ENCODE measurements around the gene SETD5.

SETD5 gene

DNA sequence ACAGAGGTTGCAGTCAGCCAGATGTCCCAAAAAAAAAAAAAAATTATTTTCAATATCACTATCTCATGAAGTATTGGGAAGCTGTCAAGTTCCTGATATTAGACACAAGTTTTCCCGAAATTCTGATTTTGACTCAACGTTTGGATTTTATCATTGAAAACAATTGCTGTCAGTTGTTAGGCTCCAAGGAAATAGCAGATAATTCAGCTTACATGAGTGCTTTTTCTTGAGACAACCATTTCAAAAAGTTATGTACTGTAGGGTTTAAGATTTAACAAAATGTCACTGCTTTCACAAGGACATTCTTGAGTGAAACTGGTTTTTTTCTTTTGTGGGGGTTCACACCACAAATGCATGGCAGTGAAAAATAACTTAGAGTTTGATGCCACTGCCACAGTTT is 9.3 kb upstream of the SETD5 start:
- no peak for DNase-seq

GRCh38 chr3:9388562-9389272 is 8.7 kb upstream of the SETD5 start:
- no peak for DNase-seq

DNA sequence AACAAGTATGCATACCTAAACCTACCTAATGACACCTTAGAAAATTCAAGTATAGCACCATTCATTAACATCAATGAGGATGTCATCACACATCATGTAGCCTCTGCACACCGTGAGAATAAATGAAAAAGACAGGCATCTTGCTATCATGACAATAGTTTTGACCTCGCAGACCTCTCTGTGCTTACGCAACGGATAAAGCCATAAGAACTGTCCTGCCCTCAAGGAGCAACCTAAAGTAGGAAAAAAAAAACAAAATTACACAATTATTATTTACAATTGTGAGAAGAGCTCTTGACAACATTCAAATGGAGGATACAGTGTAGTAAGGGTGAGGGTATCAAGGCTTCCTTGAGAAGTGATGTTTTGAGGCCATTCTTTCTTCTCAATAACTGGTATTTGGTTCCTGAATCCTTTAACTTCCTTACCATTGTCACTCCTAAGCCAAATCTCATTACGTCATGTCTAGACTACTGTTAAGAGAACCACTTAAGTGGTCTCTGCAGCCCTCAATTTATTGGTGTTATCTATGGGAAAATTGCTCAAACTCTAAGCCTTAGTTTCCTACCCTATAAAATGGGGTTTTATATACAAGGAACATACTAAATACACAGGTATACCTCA is 7.0 kb upstream of the SETD5 start:
- no peak for DNase-seq

GRCh38 chr3:9392041-9392440 is 5.4 kb upstream of the SETD5 start:
- no peak for DNase-seq

- no peak for DNase-seq
Observed at GRCh38 chr3:9395570-9396300, 1.7 kb upstream of the SETD5 start.

DNA sequence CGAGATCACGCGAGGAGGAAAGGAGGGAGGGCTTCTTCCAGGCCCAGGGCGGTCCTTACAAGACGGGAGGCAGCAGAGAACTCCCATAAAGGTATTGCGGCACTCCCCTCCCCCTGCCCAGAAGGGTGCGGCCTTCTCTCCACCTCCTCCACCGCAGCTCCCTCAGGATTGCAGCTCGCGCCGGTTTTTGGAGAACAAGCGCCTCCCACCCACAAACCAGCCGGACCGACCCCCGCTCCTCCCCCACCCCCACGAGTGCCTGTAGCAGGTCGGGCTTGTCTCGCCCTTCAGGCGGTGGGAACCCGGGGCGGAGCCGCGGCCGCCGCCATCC is 1.1 kb upstream of the SETD5 start:
- peak; percentile 89 for DNase-seq

DNA sequence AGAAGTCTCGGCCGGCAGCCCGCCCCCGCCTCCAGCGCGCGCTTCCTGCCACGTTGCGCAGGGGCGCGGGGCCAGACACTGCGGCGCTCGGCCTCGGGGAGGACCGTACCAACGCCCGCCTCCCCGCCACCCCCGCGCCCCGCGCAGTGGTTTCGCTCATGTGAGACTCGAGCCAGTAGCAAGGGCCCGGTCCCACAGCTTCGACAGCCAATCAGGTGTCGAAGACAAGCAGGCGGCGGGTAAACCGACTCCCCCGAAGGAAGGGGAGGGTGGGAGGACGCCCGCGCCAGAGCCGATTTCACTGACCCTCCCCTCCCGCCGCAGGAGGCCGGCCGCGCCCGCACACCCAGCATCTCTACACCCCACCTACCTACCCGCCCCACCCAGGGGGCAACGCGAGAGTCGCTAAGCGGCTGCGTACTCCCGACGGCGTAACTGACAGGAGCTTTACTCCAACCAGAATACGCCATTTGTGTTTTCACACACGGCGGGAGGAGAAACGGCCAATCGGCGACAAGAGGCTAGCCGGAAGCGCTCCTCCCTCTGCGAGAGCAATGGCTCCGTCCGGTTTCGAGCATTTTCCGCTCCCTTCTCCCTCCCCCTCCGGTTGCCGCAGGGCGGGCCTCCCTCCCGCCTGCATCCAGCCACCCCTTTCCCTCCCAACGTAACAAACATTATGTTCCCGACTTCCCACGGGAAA is 633 bp upstream of the SETD5 start:
- peak; percentile 98 for DNase-seq

DNA sequence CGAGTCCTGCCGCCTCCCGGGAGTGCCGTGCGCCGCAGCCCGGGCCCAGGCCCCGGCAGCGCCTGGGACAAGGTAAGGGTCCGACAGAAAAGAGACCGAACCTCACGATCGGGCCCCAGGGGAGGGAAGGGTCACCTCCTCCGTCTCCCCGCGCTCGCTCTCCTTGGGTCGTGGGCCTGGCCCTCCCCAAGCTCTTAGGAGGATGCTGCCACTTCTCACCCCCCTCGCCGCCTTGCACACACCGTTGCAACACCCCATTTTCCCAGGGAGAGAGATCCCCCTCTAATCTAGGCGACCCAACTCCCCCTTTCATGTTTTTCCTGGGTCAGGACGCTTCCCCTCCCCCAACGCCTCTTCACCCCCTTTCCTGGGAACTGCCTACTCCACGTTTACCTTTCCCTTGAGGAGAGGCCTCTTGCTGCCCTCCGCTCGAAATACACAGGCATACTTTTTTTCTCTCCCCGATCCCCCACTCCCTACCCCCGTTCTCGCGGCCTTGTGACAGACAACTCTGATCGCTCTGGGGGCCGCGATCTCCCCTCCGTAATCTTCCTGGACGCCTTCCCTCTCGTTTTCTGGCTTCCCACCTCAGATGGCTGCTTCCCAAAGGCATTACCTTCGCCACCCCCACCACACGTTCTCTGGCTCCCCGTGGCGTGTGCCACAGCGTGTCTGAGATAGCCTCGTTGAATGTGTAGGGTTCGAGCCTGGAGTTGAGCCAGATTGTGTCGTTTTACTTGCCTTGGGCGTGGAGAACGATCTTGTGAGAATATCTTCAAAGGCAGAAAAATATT is 688 bp downstream of the SETD5 start:
- peak; percentile 81 for DNase-seq

DNA sequence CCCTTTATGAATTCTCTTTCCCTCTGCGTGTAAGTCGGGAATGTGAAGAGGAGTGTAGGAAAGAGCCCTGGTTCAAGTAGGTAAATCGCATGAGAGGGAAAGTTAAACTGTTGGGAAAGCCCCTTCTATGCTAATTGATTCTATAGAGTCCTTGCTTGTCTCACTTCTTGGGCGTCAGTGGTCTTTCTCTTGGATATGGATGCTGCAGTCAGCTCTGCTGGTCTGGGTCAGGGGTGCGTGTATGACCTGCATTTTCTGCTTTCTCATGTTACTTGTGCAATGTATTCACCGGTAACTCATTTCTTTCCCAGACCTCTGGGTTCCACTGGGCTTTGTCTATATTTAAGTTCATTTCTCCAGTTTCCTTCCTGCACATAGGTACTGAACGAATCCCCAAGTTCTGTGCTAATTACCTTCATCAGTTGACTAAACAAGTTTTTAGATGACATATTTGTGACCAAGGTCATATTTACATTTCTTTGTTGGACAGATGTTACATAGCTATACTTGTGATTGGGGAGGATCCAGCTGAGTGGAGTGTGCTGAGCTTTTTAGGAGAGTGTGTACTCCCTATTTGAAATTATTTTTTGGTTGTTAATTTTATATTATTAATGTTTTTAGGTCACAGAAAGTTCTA is 1.4 kb downstream of the SETD5 start:
- DNase-seq = peak; percentile 81

DNA sequence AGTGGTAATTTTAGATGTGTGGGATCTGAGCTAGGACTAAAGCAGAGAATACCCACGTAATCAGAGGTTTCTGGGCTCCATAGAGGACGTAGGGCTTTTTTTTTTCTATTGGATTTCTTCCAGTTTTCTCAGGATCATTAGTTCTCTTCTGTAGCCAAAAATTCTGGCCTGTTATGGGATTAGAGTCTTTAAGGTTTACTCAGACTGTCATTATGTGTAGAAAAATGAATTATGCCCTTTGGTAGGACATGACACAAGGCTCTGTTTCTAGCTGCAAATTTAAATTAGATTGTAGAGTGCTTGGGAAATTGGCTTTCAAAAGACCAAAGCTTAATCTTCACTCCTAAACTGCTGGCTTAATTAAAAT is 1.9 kb downstream of the SETD5 start:
- DNase-seq = peak; percentile 69

GRCh38 chr3:9399746-9400145 is 2.3 kb downstream of the SETD5 start:
- DNase-seq = peak; percentile 93

GRCh38 chr3:9400616-9401015 is 3.2 kb downstream of the SETD5 start:
- DNase-seq = no peak

DNA sequence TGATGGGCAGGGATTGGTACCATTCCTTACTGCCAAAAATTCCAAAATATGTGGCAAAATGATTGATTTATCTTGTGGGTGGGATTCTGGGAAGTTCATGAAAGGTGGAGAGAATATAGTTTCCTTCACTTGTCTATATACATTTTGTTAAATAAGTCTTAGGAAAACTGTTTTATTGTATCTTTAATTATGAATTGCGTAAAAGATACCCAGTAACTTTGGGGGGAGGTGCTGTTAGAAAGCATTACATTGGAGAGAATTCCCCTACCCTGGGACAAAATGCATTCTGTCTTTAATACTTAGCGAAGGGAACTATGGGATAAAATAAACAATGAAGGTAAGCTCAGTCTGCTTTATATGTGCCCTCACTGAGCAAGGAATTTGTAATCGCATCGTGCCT is 4.6 kb downstream of the SETD5 start:
- DNase-seq = no peak

DNA sequence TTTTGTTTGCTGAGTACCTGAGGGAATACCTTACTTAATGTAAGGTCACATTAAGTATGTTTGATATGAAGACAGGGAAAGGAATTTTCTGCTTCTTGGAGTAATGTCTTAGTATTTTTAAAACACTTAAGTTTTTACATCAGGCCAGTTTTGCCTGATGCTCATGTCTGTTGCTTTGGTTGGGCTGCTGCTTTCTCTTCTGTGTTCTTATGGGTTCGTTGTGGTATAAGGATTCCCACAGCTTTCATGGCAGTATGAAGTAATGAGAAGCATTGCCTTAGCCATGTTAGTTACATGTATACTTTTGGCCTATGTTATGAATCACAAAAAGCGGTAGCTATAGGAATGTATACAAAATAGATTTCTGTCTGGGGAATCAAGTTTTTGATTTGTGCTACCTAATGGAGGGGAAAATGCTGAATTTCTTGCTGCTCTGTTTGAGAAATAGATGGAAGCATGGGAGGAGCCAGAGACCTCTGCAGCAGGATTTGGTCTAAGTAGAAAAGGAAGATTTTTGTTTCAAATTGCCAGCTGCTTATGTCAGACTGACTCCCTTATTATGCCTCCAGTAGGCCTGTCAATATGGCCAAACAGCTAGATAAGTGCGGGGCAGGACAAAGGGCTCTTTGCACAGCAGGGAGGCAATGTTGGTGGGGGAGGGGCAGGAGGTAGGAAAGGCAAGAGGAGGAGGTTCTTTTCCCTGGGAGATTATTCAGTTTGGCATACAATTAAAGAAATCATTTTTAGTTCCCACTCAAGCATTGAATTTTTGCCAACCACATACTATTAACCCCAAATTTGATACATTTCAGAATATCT is 5.2 kb downstream of the SETD5 start:
- DNase-seq = peak; percentile 79

DNA sequence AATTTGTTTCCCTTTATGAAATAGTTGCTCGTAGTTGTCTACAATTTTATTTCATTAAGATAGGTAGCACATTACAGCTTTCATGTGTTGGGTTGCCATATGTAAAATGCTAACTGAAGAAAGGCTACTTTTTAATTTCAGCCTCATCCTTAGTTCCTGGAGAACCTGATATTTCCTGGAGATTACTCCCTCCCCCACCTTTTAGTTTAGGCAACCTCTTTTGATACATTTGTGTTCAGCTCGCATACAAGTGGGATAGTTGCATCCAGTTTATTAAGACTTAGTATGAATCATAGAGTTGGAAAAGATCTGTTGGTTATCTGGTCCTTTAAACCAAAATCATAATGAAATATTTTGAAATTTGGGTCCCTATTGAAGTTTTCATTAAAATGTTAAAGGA is 6.0 kb downstream of the SETD5 start:
- peak; percentile 14 for DNase-seq

DNA sequence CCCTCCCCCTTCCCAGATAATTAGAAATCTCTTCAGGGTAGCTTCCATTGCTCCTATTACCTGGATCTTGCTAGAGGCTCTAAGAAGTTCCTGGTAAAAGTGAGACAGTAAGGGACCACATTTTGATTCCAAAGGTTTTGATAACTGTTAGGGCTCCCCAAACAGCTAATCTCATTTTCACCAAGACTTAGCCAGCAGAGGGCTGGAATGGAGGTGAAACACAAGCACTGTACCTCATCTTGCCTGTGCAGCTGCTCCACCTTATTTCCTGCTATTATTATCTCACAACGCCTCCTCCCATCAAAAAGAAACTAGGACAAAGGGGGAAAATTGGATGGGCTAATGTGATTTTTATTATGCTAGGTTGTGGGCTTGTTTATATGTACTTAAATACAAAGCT is 7.3 kb downstream of the SETD5 start:
- DNase-seq = no peak

DNA sequence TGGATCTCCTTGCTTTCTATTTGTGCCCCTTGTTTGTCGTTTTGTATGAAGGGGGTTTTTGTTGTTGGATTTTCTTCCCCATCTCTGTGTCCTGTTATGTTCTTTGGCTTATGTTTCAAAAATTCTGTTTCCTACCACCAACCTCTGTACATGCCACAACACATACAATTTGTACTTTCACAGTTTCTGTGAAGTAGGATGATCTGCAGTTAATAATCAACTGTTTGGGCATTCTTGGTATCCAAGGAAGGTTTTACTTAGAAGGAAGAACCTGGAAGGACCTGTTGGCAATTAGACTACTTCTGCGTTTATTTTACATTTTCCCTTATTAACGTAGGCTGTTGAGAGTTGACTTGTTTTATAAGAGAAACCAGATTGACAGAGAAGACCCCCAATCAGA is 8.3 kb downstream of the SETD5 start:
- no peak for DNase-seq

DNA sequence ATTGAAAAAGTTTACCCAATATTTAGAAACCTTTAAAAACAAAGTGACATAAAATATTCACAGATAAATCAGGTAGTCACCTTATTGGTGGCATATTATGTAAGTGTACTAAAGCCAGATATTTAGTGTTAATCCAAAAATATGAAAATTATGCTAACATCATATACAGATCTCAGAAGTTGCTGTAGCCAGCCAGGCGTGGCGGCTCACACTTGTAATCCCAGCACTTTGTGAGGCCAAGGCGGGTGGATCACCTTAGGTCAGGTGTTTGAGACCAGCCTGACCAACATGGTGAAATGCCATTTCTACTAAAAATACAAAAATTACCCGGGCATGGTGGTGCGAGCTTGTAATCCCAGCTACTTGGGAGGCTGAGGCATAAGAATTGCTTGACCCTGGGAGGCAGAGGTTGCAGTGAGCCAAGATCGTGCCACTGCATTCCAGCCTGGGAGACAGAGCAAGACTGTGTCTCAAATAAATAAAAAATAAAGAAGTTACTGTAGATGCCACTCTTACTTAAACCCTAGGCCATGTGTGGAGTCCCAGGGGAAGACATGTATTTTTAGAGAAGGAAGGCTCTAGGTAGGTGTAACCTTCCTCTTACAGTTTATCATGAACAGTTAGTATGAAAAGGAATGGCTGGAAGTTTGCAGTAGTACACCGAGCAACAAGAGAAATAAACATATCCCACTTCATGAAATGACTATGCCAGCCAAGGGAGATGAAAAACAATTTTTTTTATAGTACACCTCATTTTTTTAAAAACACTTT is 9.6 kb downstream of the SETD5 start:
- DNase-seq = no peak

GRCh38 chr3:9408061-9408460 is 10.6 kb downstream of the SETD5 start:
- DNase-seq = no peak

DNA sequence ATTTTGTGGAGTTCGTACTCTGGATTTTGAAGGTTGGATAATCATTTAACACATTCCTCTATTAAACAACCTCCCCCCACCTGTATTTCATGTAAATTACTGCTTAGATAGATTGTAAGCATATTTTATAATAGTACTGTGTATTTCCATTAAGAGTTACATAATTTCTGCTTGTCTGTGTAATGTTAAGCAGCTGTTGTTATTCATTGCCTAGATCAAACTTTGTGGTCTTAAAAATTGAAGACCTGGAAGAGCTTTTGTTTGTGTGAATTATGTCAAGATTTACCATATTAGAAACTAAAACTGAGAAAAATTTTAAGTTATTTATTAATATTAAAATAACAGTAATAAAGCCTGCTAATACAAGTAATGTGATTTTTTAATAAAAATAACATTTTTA is 11.1 kb downstream of the SETD5 start:
- DNase-seq = no peak

All from NCI-H2029 treated with DMSO at 0.1 percent for 48 hours (cell line).